Endothelial cell of umbilical vein (primary cell): Measurements from ENCODE around the gene CCDC14.
"Not testable (repeated sequence)": the region's sequence is repeated elsewhere in the genome, so short reads cannot be mapped to it uniquely, and the experiment has no call there.

Experiments
- EZH2 ChIP-seq: IDR thresholded peaks from 2 replicates; pipeline ENCODE4 v1.6.1; 2012; ENCODE audit warnings: borderline replicate concordance, low read depth, mild to moderate bottlenecking, moderate library complexity, low read length, inconsistent platforms; ENCODE audit not compliant: severe bottlenecking
- FOS ChIP-seq: IDR thresholded peaks from 2 replicates; pipeline ENCODE4 v1.6.1; 2011; ENCODE audit warnings: mild to moderate bottlenecking, low read length, moderate library complexity, borderline replicate concordance; ENCODE audit not compliant: insufficient read depth
- GATA2 ChIP-seq: IDR thresholded peaks from 2 replicates; pipeline ENCODE4 v1.7.0; 2011; ENCODE audit warnings: low read depth, mild to moderate bottlenecking, moderate library complexity, mixed read lengths, low read length; ENCODE audit not compliant: insufficient read length, insufficient read depth
- JUN ChIP-seq: IDR thresholded peaks from 2 replicates; pipeline ENCODE4 v1.6.1; 2011; ENCODE audit warnings: borderline replicate concordance, low read depth; ENCODE audit not compliant: insufficient read length, insufficient read depth
- MYC ChIP-seq: IDR thresholded peaks from one replicate; pipeline ENCODE4 v1.6.1; 2011; ENCODE audit warnings: mild to moderate bottlenecking, low read depth, low read length
- POLR2A ChIP-seq: IDR thresholded peaks from 2 replicates; pipeline ENCODE4 v1.6.1; 2012; ENCODE audit warnings: low read depth, mild to moderate bottlenecking, control low read depth, low read length
- POLR2AphosphoS5 ChIP-seq: IDR thresholded peaks from 2 replicates; pipeline ENCODE4 v1.6.1; 2012; ENCODE audit warnings: low read depth, mild to moderate bottlenecking, control low read depth, low read length, moderate library complexity; ENCODE audit not compliant: insufficient read depth
- TF ChIP-seq, protein P1 (sequence below), 2 donors: IDR thresholded peaks; 1 replicate in 1 of 2; 2 replicates in 1 of 2; pipeline ENCODE4 v1.5.1; 2011; ENCODE audit warnings: low read length in 2 of 2, mild to moderate bottlenecking in 2 of 2, moderate library complexity in 2 of 2, control low read depth in 1 of 2, inconsistent platforms in 1 of 2, low read depth in 1 of 2; ENCODE audit not compliant: insufficient read depth in 1 of 2; ENCODE audit errors: extremely low read depth in 1 of 2
- TF ChIP-seq, protein P2 (sequence below): IDR thresholded peaks from 2 replicates; pipeline ENCODE4 v1.6.1; 2011; ENCODE audit not compliant: insufficient read depth, insufficient read length

DNA sequence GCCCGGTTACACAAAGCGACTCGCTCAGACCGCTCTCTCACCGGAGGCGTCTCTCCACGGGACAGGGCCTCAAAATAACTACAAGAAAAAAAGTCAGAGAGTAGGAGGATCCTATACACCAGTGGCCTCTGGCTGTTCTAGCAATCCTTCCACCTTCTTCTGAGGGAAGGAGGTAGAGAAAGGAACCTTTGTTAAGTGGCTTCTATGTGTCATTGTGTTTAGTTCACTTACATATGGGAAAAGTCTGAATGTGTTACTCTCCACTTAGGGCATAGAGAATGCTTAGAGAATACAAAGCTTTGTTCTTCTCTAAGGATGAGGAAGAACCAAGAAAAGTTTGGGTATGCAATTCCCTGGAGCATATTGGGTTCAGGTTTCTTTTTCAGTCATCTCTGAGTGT, 15.9 kb upstream of the CCDC14 start:
- TF ChIP-seq POLR2AphosphoS5, JUN, POLR2A, EZH2, GATA2, MYC, FOS: not testable (repeated sequence)
- TF ChIP-seq, protein P1, sequence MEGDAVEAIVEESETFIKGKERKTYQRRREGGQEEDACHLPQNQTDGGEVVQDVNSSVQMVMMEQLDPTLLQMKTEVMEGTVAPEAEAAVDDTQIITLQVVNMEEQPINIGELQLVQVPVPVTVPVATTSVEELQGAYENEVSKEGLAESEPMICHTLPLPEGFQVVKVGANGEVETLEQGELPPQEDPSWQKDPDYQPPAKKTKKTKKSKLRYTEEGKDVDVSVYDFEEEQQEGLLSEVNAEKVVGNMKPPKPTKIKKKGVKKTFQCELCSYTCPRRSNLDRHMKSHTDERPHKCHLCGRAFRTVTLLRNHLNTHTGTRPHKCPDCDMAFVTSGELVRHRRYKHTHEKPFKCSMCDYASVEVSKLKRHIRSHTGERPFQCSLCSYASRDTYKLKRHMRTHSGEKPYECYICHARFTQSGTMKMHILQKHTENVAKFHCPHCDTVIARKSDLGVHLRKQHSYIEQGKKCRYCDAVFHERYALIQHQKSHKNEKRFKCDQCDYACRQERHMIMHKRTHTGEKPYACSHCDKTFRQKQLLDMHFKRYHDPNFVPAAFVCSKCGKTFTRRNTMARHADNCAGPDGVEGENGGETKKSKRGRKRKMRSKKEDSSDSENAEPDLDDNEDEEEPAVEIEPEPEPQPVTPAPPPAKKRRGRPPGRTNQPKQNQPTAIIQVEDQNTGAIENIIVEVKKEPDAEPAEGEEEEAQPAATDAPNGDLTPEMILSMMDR (IDR thresholded peaks at IDR 0.05; ENCODE audit: extremely low read depth in 1 of 2, insufficient read depth in 1 of 2, low read depth in 1 of 2, low read length in 2 of 2): not testable (repeated sequence)
- TF ChIP-seq, protein P2, sequence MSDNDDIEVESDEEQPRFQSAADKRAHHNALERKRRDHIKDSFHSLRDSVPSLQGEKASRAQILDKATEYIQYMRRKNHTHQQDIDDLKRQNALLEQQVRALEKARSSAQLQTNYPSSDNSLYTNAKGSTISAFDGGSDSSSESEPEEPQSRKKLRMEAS: not testable (repeated sequence)
